ENCODE results near the gene CYYR1. TPM values are rescaled to one million over a fixed set of nuclear protein-coding genes. Genes with fewer than 3 reads are reported as not detected.

CYYR1 gene
- total RNA-seq, 1 experiment from 2014 or later = 0.12 TPM

- no peak overlapping the region for H3K9ac ChIP-seq (ENCODE audit: low read length)
- TF ChIP-seq SRF (IDR thresholded peaks at IDR 0.05; ENCODE audit: low read depth) (no peak), TCF7L2 (IDR thresholded peaks at IDR 0.05; ENCODE audit: borderline replicate concordance, extremely low read depth, insufficient read depth, insufficient read length) (no peak), ELF1 (IDR thresholded peaks at IDR 0.05; ENCODE audit: borderline replicate concordance, low read depth) (no peak), SP1 (IDR thresholded peaks at IDR 0.05; ENCODE audit: low read depth) (no peak), EGR1 (IDR thresholded peaks at IDR 0.05; ENCODE audit: low read depth) (no peak)
- TF ChIP-seq, protein P1, sequence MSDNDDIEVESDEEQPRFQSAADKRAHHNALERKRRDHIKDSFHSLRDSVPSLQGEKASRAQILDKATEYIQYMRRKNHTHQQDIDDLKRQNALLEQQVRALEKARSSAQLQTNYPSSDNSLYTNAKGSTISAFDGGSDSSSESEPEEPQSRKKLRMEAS (IDR thresholded peaks at IDR 0.05) = no peak
- no peak overlapping the region for H3K27ac ChIP-seq (ENCODE audit: low read depth, low read length)
- H3K36me3 ChIP-seq (ENCODE audit: control insufficient read depth in 1 of 2, insufficient read depth in 2 of 2, low read length in 2 of 2) = no peaks in the 10 kb centered on the region
- no peaks in the 10 kb centered on the region for H4K20me1 ChIP-seq (ENCODE audit: insufficient read depth)
- ChIA-PET CTCF (no interaction called here), RAD21 (ENCODE audit: low non-redundant PET in 1 of 2, low total read pairs in 2 of 2, uncharacterized antibody in 2 of 2, unreplicated experiment in 2 of 2) (no interaction called here), POLR2A (no interaction called here)
- ATAC-seq = no peak
- H3K27me3 ChIP-seq (ENCODE audit: insufficient read depth, low read length) = no peaks in the 10 kb centered on the region
- DNase-seq (ENCODE audit: low read depth, low spot score) = no peak
- peaks cover 4% of the 10 kb centered on the region in 2 experiments; a peak in 1 of 4 replicates for H3K9me3 ChIP-seq (ENCODE audit: control insufficient read depth in 1 of 2, insufficient read depth in 1 of 2, low read depth in 1 of 2, low read length in 2 of 2)
- H3K4me3 ChIP-seq (replicated peaks in 1 of 2; ENCODE audit: low read depth in 1 of 2, low read length in 2 of 2) = no peak overlapping the region
- no peak overlapping the region for H2AFZ ChIP-seq (ENCODE audit: low read depth, low read length, poor library complexity, severe bottlenecking)
- no peaks in the 10 kb centered on the region for H3K79me2 ChIP-seq (ENCODE audit: insufficient read depth, low read length)
- no TSS peak for BruUV-seq (replicated peaks)
- no peaks in the 10 kb centered on the region for H3K9me2 ChIP-seq (ENCODE audit: insufficient read depth)
- intact Hi-C loops (cut with micrococcal nuclease) = no loop called here
- no peak overlapping the region for H3K4me2 ChIP-seq (ENCODE audit: low read length)
- no peaks in the 10 kb centered on the region for H3K4me1 ChIP-seq (ENCODE audit: control insufficient read depth in 1 of 2, insufficient read depth in 2 of 2, low read length in 2 of 2)
Measured at GRCh38 chr21:26491663-26492062, 81.4 kb downstream of the CYYR1 start.

- no peak for ATAC-seq
- no peaks in the 10 kb centered on the region for H3K36me3 ChIP-seq (ENCODE audit: control insufficient read depth in 1 of 2, insufficient read depth in 2 of 2, low read length in 2 of 2)
- no peaks in the 10 kb centered on the region for H3K27me3 ChIP-seq (ENCODE audit: insufficient read depth, low read length)
- H3K27ac ChIP-seq (ENCODE audit: low read depth, low read length) = no peak overlapping the region
- intact Hi-C loops (cut with micrococcal nuclease) = no loop called here
- peaks cover 4% of the 10 kb centered on the region in 2 experiments; a peak in 1 of 4 replicates for H3K9me3 ChIP-seq (ENCODE audit: control insufficient read depth in 1 of 2, insufficient read depth in 1 of 2, low read depth in 1 of 2, low read length in 2 of 2)
- ChIA-PET POLR2A (no interaction called here), RAD21 (ENCODE audit: low non-redundant PET in 1 of 2, low total read pairs in 2 of 2, uncharacterized antibody in 2 of 2, unreplicated experiment in 2 of 2) (no interaction called here), CTCF (no interaction called here)
- no peak overlapping the region for H2AFZ ChIP-seq (ENCODE audit: low read depth, low read length, poor library complexity, severe bottlenecking)
- no peaks in the 10 kb centered on the region for H3K79me2 ChIP-seq (ENCODE audit: insufficient read depth, low read length)
- no peak overlapping the region for H3K9ac ChIP-seq (ENCODE audit: low read length)
- H3K4me3 ChIP-seq (replicated peaks in 1 of 2; ENCODE audit: low read depth in 1 of 2, low read length in 2 of 2) = no peak overlapping the region
- TF ChIP-seq ELF1 (IDR thresholded peaks at IDR 0.05; ENCODE audit: borderline replicate concordance, low read depth) (no peak), POLR2AphosphoS5 (IDR thresholded peaks at IDR 0.05; ENCODE audit: low read depth, low read length) (no peak), SIN3A (IDR thresholded peaks at IDR 0.05; ENCODE audit: low read depth) (no peak), EZH2phosphoT487 (IDR thresholded peaks at IDR 0.05; ENCODE audit: borderline replicate concordance) (no peak), SP1 (IDR thresholded peaks at IDR 0.05; ENCODE audit: low read depth) (no peak), CBX3 (IDR thresholded peaks at IDR 0.05; ENCODE audit: low read depth) (no peak), SRF (IDR thresholded peaks at IDR 0.05; ENCODE audit: low read depth) (no peak), EZH2 (IDR thresholded peaks at IDR 0.05) (no peak), TCF7L2 (IDR thresholded peaks at IDR 0.05; ENCODE audit: borderline replicate concordance, extremely low read depth, insufficient read depth, insufficient read length) (no peak)
- TF ChIP-seq, protein P2, sequence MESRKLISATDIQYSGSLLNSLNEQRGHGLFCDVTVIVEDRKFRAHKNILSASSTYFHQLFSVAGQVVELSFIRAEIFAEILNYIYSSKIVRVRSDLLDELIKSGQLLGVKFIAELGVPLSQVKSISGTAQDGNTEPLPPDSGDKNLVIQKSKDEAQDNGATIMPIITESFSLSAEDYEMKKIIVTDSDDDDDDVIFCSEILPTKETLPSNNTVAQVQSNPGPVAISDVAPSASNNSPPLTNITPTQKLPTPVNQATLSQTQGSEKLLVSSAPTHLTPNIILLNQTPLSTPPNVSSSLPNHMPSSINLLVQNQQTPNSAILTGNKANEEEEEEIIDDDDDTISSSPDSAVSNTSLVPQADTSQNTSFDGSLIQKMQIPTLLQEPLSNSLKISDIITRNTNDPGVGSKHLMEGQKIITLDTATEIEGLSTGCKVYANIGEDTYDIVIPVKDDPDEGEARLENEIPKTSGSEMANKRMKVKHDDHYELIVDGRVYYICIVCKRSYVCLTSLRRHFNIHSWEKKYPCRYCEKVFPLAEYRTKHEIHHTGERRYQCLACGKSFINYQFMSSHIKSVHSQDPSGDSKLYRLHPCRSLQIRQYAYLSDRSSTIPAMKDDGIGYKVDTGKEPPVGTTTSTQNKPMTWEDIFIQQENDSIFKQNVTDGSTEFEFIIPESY (IDR thresholded peaks at IDR 0.05; ENCODE audit: extremely low read depth, insufficient replicate concordance, low read length) = no peak
- no peak for DNase-seq (ENCODE audit: low read depth, low spot score)
- BruUV-seq (replicated peaks) = no TSS peak
- H3K4me2 ChIP-seq (ENCODE audit: low read length) = no peak overlapping the region
- no peaks in the 10 kb centered on the region for H4K20me1 ChIP-seq (ENCODE audit: insufficient read depth)
- H3K4me1 ChIP-seq (ENCODE audit: control insufficient read depth in 1 of 2, insufficient read depth in 2 of 2, low read length in 2 of 2) = no peaks in the 10 kb centered on the region
- no peaks in the 10 kb centered on the region for H3K9me2 ChIP-seq (ENCODE audit: insufficient read depth)
Measured at GRCh38 chr21:26490771-26491170, 82.3 kb downstream of the CYYR1 start.
